Aorta (tissue), 5 donors: ENCODE results near the gene POTEE. TPM values are rescaled to one million over a fixed set of nuclear protein-coding genes. Genes with fewer than 3 reads are reported as not detected.
A peak's percentile ranks its signal among the peaks of the same experiment; 100 is the strongest.
"Not testable (repeated sequence)": the region's sequence is repeated elsewhere in the genome, so short reads cannot be mapped to it uniquely, and the experiment has no call there.

ENCODE experiments used
- ATAC-seq: fragments of 200-7000 bp; cut with Tn5 transposase; one replicate; pipeline ENCODE4 v1.9.1; 2022; ENCODE audit warnings: moderate library complexity; ENCODE audit not compliant: low FRiP score
- DNase-seq, 2 donors: peaks; one replicate each; pipeline ENCODE4 v3.0.0-alpha.2; 2020
- H3K27ac ChIP-seq, 2 donors: one replicate each; pipeline ENCODE4 v1.5.1; 2013; ENCODE audit warnings: low read length in 2 of 2, mild to moderate bottlenecking in 2 of 2, moderate library complexity in 2 of 2, control low read depth in 1 of 2, inconsistent platforms in 1 of 2, low read depth in 1 of 2
- H3K27me3 ChIP-seq, 2 donors: one replicate each; pipeline ENCODE4 v1.6.1; 2013; ENCODE audit warnings: control low read depth in 1 of 2, low read length in 1 of 2, mild to moderate bottlenecking in 1 of 2, moderate library complexity in 1 of 2; ENCODE audit not compliant: insufficient read depth in 2 of 2, control insufficient read depth in 1 of 2
- H3K36me3 ChIP-seq, 2 donors: one replicate each; pipeline ENCODE4 v1.6.1; 2013; ENCODE audit warnings: control low read depth in 1 of 2, low read length in 1 of 2, mild to moderate bottlenecking in 1 of 2; ENCODE audit not compliant: insufficient read depth in 2 of 2, control insufficient read depth in 1 of 2
- H3K4me1 ChIP-seq, 2 donors: one replicate each; pipeline ENCODE4 v1.6.1; 2013; ENCODE audit warnings: low read length in 2 of 2, control low read depth in 1 of 2, mild to moderate bottlenecking in 1 of 2, moderate library complexity in 1 of 2; ENCODE audit not compliant: insufficient read depth in 2 of 2, control insufficient read depth in 1 of 2
- H3K4me3 ChIP-seq, 2 donors: one replicate each; pipeline ENCODE4 v1.5.1; 2013; ENCODE audit warnings: low read length in 2 of 2, control low read depth in 1 of 2, mild to moderate bottlenecking in 1 of 2
- H3K9me3 ChIP-seq: one replicate; pipeline ENCODE4 v1.6.1; 2013; ENCODE audit warnings: mild to moderate bottlenecking, low read length; ENCODE audit not compliant: control insufficient read depth
- WGBS, 2 donors: extraction: QIAGEN DNeasy Blood & Tissue Kit; methylation state at CpG; one replicate each; pipeline ENCODE4 v1.1.7; 2013; 5-methylcytosine and 5-hydroxymethylcytosine counted together
- intact Hi-C, 2 donors: fragments of 100-400 bp; cut with DNase I; formaldehyde crosslinking; loops; one replicate each; pipeline versions ENCODE4 v1.14.2 to v1.15.0; 2022
- long read RNA-seq, 2 donors: library from polyadenylated mRNA; unstranded; transcript quantifications; one replicate each; pipeline ENCODE4 v2.0.0, GENCODE V29; 2020 to 2021
- polyA plus RNA-seq, 2 donors: library from polyadenylated mRNA; stranded (reverse); fragments of 200-250 nt; gene quantifications; one replicate each; pipeline ENCODE4 v1.2.3, GENCODE V29; 2013
- total RNA-seq, 2 donors: library from RNA; stranded (reverse); fragmentation: NEBNext Ultra II Directional; extraction: Animal tissue kit (Norgen Biotek cat#: 25700); gene quantifications; one replicate each; pipeline ENCODE4 v1.2.1, GENCODE V29; 2021
- donor health status: healthy with polysubstance abuse.
- donor health status: Bipolar disorder and iron deficiency.
- donor health status: DM: no; HTN: no; CAD: no.
- donor health status: DM: no; HTN: no; CAD: no.
- donor health status: DM: yes; HTN: yes; CAD: no.

The POTEE gene
- under 1 TPM; 0.26 to 0.33 TPM for total RNA-seq
- polyA plus RNA-seq = not detected
- long read RNA-seq, donor 1 = 0 reads
- long read RNA-seq, donor 2 = 0 reads

DNA sequence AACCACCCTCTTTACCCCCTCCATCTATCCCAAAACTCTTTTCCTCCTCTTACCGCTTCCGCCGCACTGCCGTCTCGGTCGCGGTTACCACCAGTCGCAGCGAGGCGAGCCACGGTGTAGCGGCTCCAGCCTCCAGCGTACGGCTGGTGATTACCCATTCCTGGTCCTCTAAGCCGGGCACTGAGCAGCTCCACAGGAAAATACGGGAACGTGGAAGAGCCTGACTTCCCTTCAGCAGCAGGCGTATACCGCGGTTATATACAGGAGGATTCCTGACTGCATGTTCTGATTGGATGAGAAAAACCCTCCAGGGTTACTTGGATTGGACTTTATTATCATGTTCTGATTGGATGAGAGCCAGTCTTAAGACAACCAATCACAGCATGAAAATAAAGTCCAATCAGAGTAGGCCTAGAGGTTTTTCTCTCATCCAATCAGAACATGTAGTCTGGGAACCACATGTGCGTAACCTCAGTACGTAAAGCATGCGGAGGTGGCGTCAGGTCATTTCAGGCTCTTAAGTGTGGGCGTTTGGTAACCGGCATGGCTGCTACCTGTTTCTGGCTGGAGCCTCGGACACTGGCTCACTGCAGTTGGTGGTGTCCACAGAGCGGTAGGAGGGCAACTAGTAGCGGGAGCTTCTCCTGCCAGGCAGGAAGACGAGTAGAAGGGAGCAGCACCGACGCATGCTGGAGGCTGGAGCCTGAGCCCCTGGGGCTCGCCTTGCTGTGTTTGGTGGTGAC is at the start of gene POTEE:
TSS of gene POTEE (plus strand) at position 507 of the 743 bp plus-strand sequence. CDS start 8,867 bp downstream, outside the sequence.
- H3K9me3 ChIP-seq, H3K4me3 ChIP-seq, H3K27me3 ChIP-seq, H3K36me3 ChIP-seq, DNase-seq, H3K27ac ChIP-seq, intact Hi-C loops, H3K4me1 ChIP-seq: not testable (repeated sequence)
- WGBS, 2 donors = 91 to 94% methylated on average over 24 of the region's 33 CpGs
- peak; percentile 44 for ATAC-seq

- H3K27ac ChIP-seq, ATAC-seq, H3K4me3 ChIP-seq, intact Hi-C loops, H3K4me1 ChIP-seq, DNase-seq, H3K27me3 ChIP-seq, H3K9me3 ChIP-seq, H3K36me3 ChIP-seq: not testable (repeated sequence)
- 95 to 96% methylated on average over 5 of the region's 5 CpGs for WGBS, 2 donors
Observed at GRCh38 chr2:131165562-131165961, 43.8 kb upstream of the POTEE start.

GRCh38 chr2:131168538-131168937 is 40.8 kb upstream of the POTEE start:
- ATAC-seq (no peak), DNase-seq (no peak)
- Histone ChIP-seq H3K4me1 (no peaks in the 10 kb centered on the region), H3K36me3 (no peaks in the 10 kb centered on the region), H3K4me3 (no peak overlapping the region), H3K27ac (no peak overlapping the region), H3K27me3 (no peaks in the 10 kb centered on the region), H3K9me3 (no peaks in the 10 kb centered on the region)
- intact Hi-C loops = no loop called here
- 86 to 89% methylated on average over 5 of the region's 5 CpGs for WGBS, 2 donors

- intact Hi-C loops, H3K4me3 ChIP-seq: not testable (repeated sequence)
- WGBS, 2 donors = 81 to 82% methylated on average over 10 of the region's 10 CpGs
Observed at GRCh38 chr2:131178050-131178449, 31.3 kb upstream of the POTEE start.

GRCh38 chr2:131178721-131179418 is 30.5 kb upstream of the POTEE start:
- H3K4me3 ChIP-seq, H3K27me3 ChIP-seq, ATAC-seq, intact Hi-C loops, H3K9me3 ChIP-seq, H3K4me1 ChIP-seq, H3K27ac ChIP-seq, H3K36me3 ChIP-seq: not testable (repeated sequence)
- 77 to 84% methylated on average over 15 of the region's 15 CpGs for WGBS, 2 donors
- peak in 1 of 2 donors; percentile 77 for DNase-seq

More at GRCh38 chr2:131178050-131178449, 31.3 kb upstream of the POTEE start:
- not testable (repeated sequence) for DNase-seq, ATAC-seq, H3K4me1 ChIP-seq, H3K27ac ChIP-seq, H3K9me3 ChIP-seq, H3K27me3 ChIP-seq, H3K36me3 ChIP-seq

DNA sequence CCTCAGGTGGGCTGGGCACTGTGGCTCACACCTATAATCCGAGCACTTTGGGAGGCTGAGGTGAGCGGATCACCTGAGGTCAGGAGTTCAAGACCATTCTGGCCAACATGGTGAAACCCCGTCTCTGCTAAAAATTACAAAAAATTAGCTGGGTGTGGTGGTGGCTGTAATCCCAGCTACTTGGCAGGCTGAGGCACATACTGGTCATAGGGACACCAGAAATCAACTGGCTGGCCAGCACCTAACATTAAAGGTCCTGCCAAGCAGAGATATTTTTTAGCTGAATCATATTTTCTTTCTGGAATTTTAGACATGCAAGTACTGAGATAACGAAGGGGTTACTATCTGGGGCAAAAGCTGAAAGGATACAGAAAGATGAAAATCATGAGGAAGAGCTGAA is 27.9 kb upstream of the POTEE start:
- H3K27me3 ChIP-seq = not testable (repeated sequence)

DNA sequence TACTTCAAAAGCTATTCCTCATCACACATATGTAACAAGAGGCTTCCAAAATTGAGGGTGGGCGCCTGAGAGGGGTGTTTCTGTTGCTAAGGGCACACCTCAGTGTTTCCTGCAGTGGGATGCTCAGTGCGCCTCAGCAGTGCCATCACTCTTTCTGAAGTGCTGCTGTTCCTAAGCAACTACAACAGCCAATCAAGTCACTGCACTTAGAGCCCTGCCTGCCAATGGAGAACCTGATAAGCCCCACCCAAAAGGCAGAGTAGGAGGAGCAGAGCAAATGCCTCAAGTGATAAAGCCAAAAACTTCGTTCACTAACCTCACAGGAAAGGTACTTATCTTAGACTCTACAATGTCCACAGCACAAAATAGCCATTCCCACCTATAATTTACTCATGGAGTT is 15.9 kb upstream of the POTEE start:
- DNase-seq, H3K4me3 ChIP-seq, H3K4me1 ChIP-seq, H3K27me3 ChIP-seq, intact Hi-C loops, H3K27ac ChIP-seq, ATAC-seq, H3K9me3 ChIP-seq, H3K36me3 ChIP-seq: not testable (repeated sequence)
- WGBS, 2 donors = 28 to 32% methylated on average over 3 of the region's 3 CpGs

More for the DNA sequence above, 27.9 kb upstream of the POTEE start:
- ATAC-seq, intact Hi-C loops, H3K9me3 ChIP-seq, H3K36me3 ChIP-seq, H3K4me3 ChIP-seq, H3K4me1 ChIP-seq, H3K27ac ChIP-seq, DNase-seq: not testable (repeated sequence)
- WGBS, 2 donors = 46 to 47% methylated on average over 4 of the region's 4 CpGs

GRCh38 chr2:131196186-131196585 is 13.2 kb upstream of the POTEE start:
- H3K4me1 ChIP-seq, H3K27ac ChIP-seq, DNase-seq, intact Hi-C loops, H3K4me3 ChIP-seq, ATAC-seq, H3K27me3 ChIP-seq, H3K36me3 ChIP-seq, H3K9me3 ChIP-seq: not testable (repeated sequence)
- 30 to 36% methylated on average over 2 of the region's 2 CpGs for WGBS, 2 donors

GRCh38 chr2:131201098-131201497 is 8.2 kb upstream of the POTEE start:
- WGBS, 2 donors = 88 to 89% methylated on average over 14 of the region's 14 CpGs
- Histone ChIP-seq H3K9me3 (no peaks in the 10 kb centered on the region), H3K27me3 (no peaks in the 10 kb centered on the region), H3K36me3 (no peaks in the 10 kb centered on the region), H3K4me1 (no peaks in the 10 kb centered on the region), H3K27ac (no peak overlapping the region), H3K4me3 (no peak overlapping the region)
- DNase-seq (no peak), ATAC-seq (no peak)
- intact Hi-C loops = no loop called here
